HepG2 (cell line): ENCODE data around the gene DIABLO. TPM values are rescaled to one million over a fixed set of nuclear protein-coding genes. Genes with fewer than 3 reads are reported as not detected.

ENCODE experiments used
- ATAC-seq: fragments of 200-7000 bp; cut with Tn5 transposase; 3 replicates; pipeline ENCODE4 v1.9.1; 2020; ENCODE audit warnings: mild to moderate bottlenecking, moderate library complexity
- BruUV-seq: library from RNA; stranded (reverse); fragments of 400-500 nt; replicated peaks from 2 replicates; lab custom pipeline; 2021; lab: Mats Ljungman, UMichigan
- CTCF ChIA-PET: fragments of 300-600 bp; formaldehyde crosslinking; extraction: SDS; loops from one replicate; lab custom pipeline; 2021; ENCODE audit warnings: low total read pairs, inconsistent platforms, low intra/inter-chr PET ratio; lab: Yijun Ruan, JAX
- POLR2A ChIA-PET: fragments of 350-600 bp; sonication (Branson Sonifier 250); formaldehyde crosslinking; loops from one replicate; lab custom pipeline; 2020; ENCODE audit warnings: antibody characterized with exemption, inconsistent platforms; lab: Yijun Ruan, JAX
- DNase-seq: peaks from one replicate; pipeline ENCODE4 v3.0.0-alpha.2; 2015; ENCODE audit warnings: low spot score
- FAIRE-seq: peaks from 3 replicates; lab custom pipeline; 2011; peaks lifted over from hg19 to GRCh38; lab: Jason Lieb, UNC
- H2AFZ ChIP-seq: one replicate; pipeline ENCODE4 v1.6.1; 2011; ENCODE audit warnings: low read length, inconsistent platforms
- H3K27ac ChIP-seq: fragments of 300-600 bp; 3 replicates; pipeline ENCODE4 v1.8.0; 2011; ENCODE audit warnings: mixed run types, mild to moderate bottlenecking, mixed read lengths, low read length, inconsistent platforms; ENCODE audit not compliant: insufficient read depth; ENCODE audit errors: extremely low read length
- H3K27me3 ChIP-seq, 2 experiments: fragments of 200-600 bp in 1 of 2; 2 replicates in 1 of 2; 3 replicates in 1 of 2; pipeline versions ENCODE4 v1.6.0 to v1.8.0; 2011; ENCODE audit warnings: low read length in 2 of 2, mild to moderate bottlenecking in 2 of 2, moderate library complexity in 2 of 2, inconsistent platforms in 1 of 2; ENCODE audit not compliant: insufficient read depth in 2 of 2, control insufficient read depth in 1 of 2
- H3K36me3 ChIP-seq, 2 experiments: fragments of 200-600 bp in 1 of 2; replicated peaks in 1 of 2; 2 replicates in 1 of 2; 3 replicates in 1 of 2; pipeline versions ENCODE4 v1.5.1 to v1.8.0; 2011; ENCODE audit warnings: low read length in 2 of 2, inconsistent platforms in 1 of 2; ENCODE audit not compliant: insufficient read depth in 2 of 2, control insufficient read depth in 1 of 2
- H3K4me1 ChIP-seq: 2 replicates; pipeline ENCODE4 v1.5.1; 2012; ENCODE audit warnings: low read length, inconsistent platforms; ENCODE audit not compliant: insufficient read depth
- H3K4me2 ChIP-seq: 2 replicates; pipeline ENCODE4 v1.6.0; 2011; ENCODE audit warnings: low read depth, low read length, inconsistent platforms
- H3K4me3 ChIP-seq, 3 experiments: fragments of 200-600 bp in 1 of 3; sonication (generic), shearing (Covaris generic) in 1 of 3; replicated peaks in 1 of 3; 2 replicates each; pipeline ENCODE4 v1.5.1; 2011 to 2016; ENCODE audit warnings: low read length in 3 of 3, inconsistent platforms in 2 of 3, low read depth in 2 of 3, mild to moderate bottlenecking in 2 of 3, control low read depth in 1 of 3, mixed read lengths in 1 of 3; ENCODE audit not compliant: insufficient read depth in 1 of 3
- H3K79me2 ChIP-seq: one replicate; pipeline ENCODE4 v1.6.1; 2011; ENCODE audit warnings: low read length, inconsistent platforms; ENCODE audit not compliant: insufficient read depth
- H3K9ac ChIP-seq: 2 replicates; pipeline ENCODE4 v1.6.0; 2011; ENCODE audit warnings: mild to moderate bottlenecking, low read depth, low read length, inconsistent platforms; ENCODE audit not compliant: insufficient read depth
- H3K9me3 ChIP-seq: 2 replicates; pipeline ENCODE4 v1.5.1; 2012; ENCODE audit warnings: mild to moderate bottlenecking, low read length
- H4K20me1 ChIP-seq: 2 replicates; pipeline ENCODE4 v1.6.0; 2011; ENCODE audit warnings: inconsistent platforms, mild to moderate bottlenecking, low read length, moderate library complexity; ENCODE audit not compliant: insufficient read depth
- CREM ChIP-seq, 2 experiments: sonication (generic) in 1 of 2; formaldehyde crosslinking in 1 of 2; IDR thresholded peaks; 2 replicates each; pipeline versions ENCODE4 v1.4.0 to v1.6.1; 2016 to 2020; ENCODE audit warnings: antibody characterized with exemption in 1 of 2, mild to moderate bottlenecking in 1 of 2, missing genetic modification reagents in 1 of 2
- NR2F6 ChIP-seq, 2 experiments: IDR thresholded peaks; 2 replicates each; pipeline ENCODE4 v1.6.1; 2016; ENCODE audit warnings: antibody characterized with exemption in 1 of 2, mild to moderate bottlenecking in 1 of 2
- SOX13 ChIP-seq, 3 experiments: fragments of 450-650 bp in 1 of 3; sonication (generic) in 1 of 3; formaldehyde crosslinking in 1 of 3; IDR thresholded peaks in 2 of 3; conservative IDR thresholded peaks in 1 of 3; 2 replicates each; pipeline versions ENCODE4 v1.5.0 to v1.6.1; 2016 to 2020; ENCODE audit warnings: antibody characterized with exemption in 1 of 3, mild to moderate bottlenecking in 1 of 3, missing compliant biosample characterization in 1 of 3, missing genetic modification reagents in 1 of 3, moderate library complexity in 1 of 3
- SOX5 ChIP-seq: IDR thresholded peaks from 2 replicates; pipeline ENCODE4 v1.6.1; 2016; ENCODE audit warnings: borderline replicate concordance
- TCF7 ChIP-seq: sonication (generic); IDR thresholded peaks from 2 replicates; pipeline ENCODE4 v1.6.1; 2016; ENCODE audit warnings: antibody characterized with exemption, low read depth
- ZNF75D ChIP-seq: sonication (generic); formaldehyde crosslinking; IDR thresholded peaks from 2 replicates; pipeline ENCODE4 v1.8.1; 2023; ENCODE audit warnings: missing genetic modification reagents, mild to moderate bottlenecking, borderline replicate concordance
- ZNF883 ChIP-seq: sonication (generic); formaldehyde crosslinking; IDR thresholded peaks from 2 replicates; pipeline ENCODE4 v1.5.1; 2020; ENCODE audit warnings: mild to moderate bottlenecking, missing genetic modification reagents; ENCODE audit errors: not compliant biosample characterization
- WGBS: methylation state at CpG from one replicate; pipeline ENCODE4 v1.1.6; 2017; ENCODE audit warnings: low lambda C conversion rate; 5-methylcytosine and 5-hydroxymethylcytosine counted together
- in situ Hi-C: cut with HindIII; loops from 2 replicates; pipeline ENCODE4 v1.10.0; 2017; ENCODE audit warnings: low pct_unique_long_range_greater_than_20kb; ENCODE audit not compliant: extremely low pct_ligation_motif_present
- intact Hi-C: fragments of 100-400 bp; cut with micrococcal nuclease; formaldehyde crosslinking; loops from one replicate; pipeline ENCODE4 v1.10.0; 2022; ENCODE audit not compliant: unreplicated experiment
- polyA plus RNA-seq, 8 experiments: library from polyadenylated mRNA; depleted of rRNA in 3 of 8; stranded (reverse) in 7 of 8; unstranded in 1 of 8; fragments of >200 nt; fragmentation: Illumina TruSeq in 4 of 8; extraction: Trizol in 4 of 8; gene quantifications; 2 replicates each; pipeline versions ENCODE4 v1.2.1 to v1.2.3, GENCODE V29; 2011 to 2016; ENCODE audit warnings: low read depth in 4 of 8, missing spikeins in 1 of 8, mixed read lengths in 1 of 8; ENCODE audit not compliant: insufficient read depth in 1 of 8
- total RNA-seq, 5 experiments: library from RNA; depleted of rRNA; stranded (reverse); fragments of >200 nt; fragmentation: Illumina TruSeq; extraction: Trizol; gene quantifications; 2 replicates each; pipeline ENCODE4 v1.2.3, GENCODE V29; 2016; ENCODE audit warnings: low read depth in 1 of 5

The DIABLO gene
- total and polyA plus RNA-seq, 2 of the 13 experiments (the other 11 are each of a cell fraction or from before 2014, with no cell fraction given), result 20.7 to 70.9 TPM

GRCh38 chr12:122167356-122167925 lies 58.4 kb downstream of the DIABLO start:
- intact Hi-C loops, result no loop called here
- no peaks in the 10 kb centered on the region for H4K20me1 ChIP-seq
- WGBS, result 22% methylated on average over 9 of the region's 10 CpGs
- ChIA-PET POLR2A (interaction anchor here (0.6 kb wide), 1 partner anchor 104 kb away, joined by 3 read pairs; no protein-coding TSS in a partner anchor), CTCF (no interaction called here)
- no peak overlapping the region for H2AFZ ChIP-seq
- DNase-seq, result peak; percentile 22
- in situ Hi-C loops, result no loop called here
- H3K36me3 ChIP-seq, result no peaks in the 10 kb centered on the region
- peak; percentile 66 for ATAC-seq
- no TSS peak for BruUV-seq
- FAIRE-seq, result no peak
- no peak overlapping the region for H3K9ac ChIP-seq
- H3K4me1 ChIP-seq, result peaks cover 29% of the 10 kb centered on the region
- H3K27ac ChIP-seq, result no peak overlapping the region
- peak overlapping the region; percentile 52 for H3K4me2 ChIP-seq
- H3K4me3 ChIP-seq, result peak overlapping the region in 1 of 3 experiments; percentile 24; a peak in 2 of 6 replicates
- TF ChIP-seq NR2F6 (IDR thresholded peaks at IDR 0.05), result 0 out of 2 replicates have a peak, but pooled peaks have one; percentile 23
- TF ChIP-seq NR2F6 (CRISPR knock-in tag; IDR thresholded peaks at IDR 0.05), result no peak
- TF ChIP-seq TCF7, result peak; percentile 26; the same call in 1 of the 2 replicates
- peak; percentile 48; the same call in 1 of the 2 replicates for TF ChIP-seq SOX13 (IDR thresholded peaks at IDR 0.05)
- peak in 1 of 2 experiments; percentile 62; a peak in 2 of 4 replicates for TF ChIP-seq SOX13 (CRISPR knock-in tag; conservative IDR thresholded peaks at IDR 0.05 in 1 of 2, IDR thresholded peaks at IDR 0.05 in 1 of 2)
- no peak for TF ChIP-seq ZNF75D
- TF ChIP-seq SOX5 (CRISPR knock-in tag), result peak; percentile 43; the same call in 1 of the 2 replicates
- 0 out of 2 replicates have a peak, but pooled peaks have one; percentile 24 for TF ChIP-seq CREM (IDR thresholded peaks at IDR 0.05)
- no peak for TF ChIP-seq CREM (CRISPR knock-in tag; IDR thresholded peaks at IDR 0.05)
- no peak for TF ChIP-seq ZNF883
- no peaks in the 10 kb centered on the region for H3K9me3 ChIP-seq
- H3K27me3 ChIP-seq, result peaks cover 0 to 10% of the 10 kb centered on the region in 2 experiments; a peak in 1 of 5 replicates
- no peaks in the 10 kb centered on the region for H3K79me2 ChIP-seq
